HCT116 (cell line): ENCODE results near the gene HELZ2. TPM values are rescaled to one million over a fixed set of nuclear protein-coding genes. Genes with fewer than 3 reads are reported as not detected.

Experiments
- ATAC-seq: fragments of 200-7000 bp; cut with Tn5 transposase; 2 replicates; pipeline ENCODE4 v1.9.1; 2020; ENCODE audit warnings: mild to moderate bottlenecking, moderate library complexity
- Bru-seq: library from RNA; stranded (reverse); fragments of 400-500 nt; gene quantifications from one replicate; lab custom pipeline; 2021; lab: Mats Ljungman, UMichigan
- BruChase-seq, 2 experiments: library from RNA; stranded (reverse); fragments of 400-500 nt; gene quantifications; one replicate each; lab custom pipeline; 2021; lab: Mats Ljungman, UMichigan
- BruUV-seq: library from RNA; stranded (reverse); fragments of 400-500 nt; replicated peaks from 2 replicates; lab custom pipeline; 2021; lab: Mats Ljungman, UMichigan
- CTCF ChIA-PET: fragments of 300-600 bp; sonication (Branson Sonifier 250); formaldehyde crosslinking; loops from one replicate; lab custom pipeline; 2021; ENCODE audit warnings: antibody characterized with exemption; lab: Charles Lee
- POLR2A ChIA-PET: fragments of 300-600, 350-600 bp; sonication (Branson Sonifier 250); formaldehyde crosslinking; loops from one replicate; lab custom pipeline; 2021; ENCODE audit warnings: antibody characterized with exemption; lab: Charles Lee
- RAD21 ChIA-PET, 2 experiments: fragments of 300-600 bp; sonication (Branson Sonifier 250); formaldehyde crosslinking; loops; one replicate each; lab custom pipeline; 2023; ENCODE audit warnings: low total read pairs in 2 of 2; ENCODE audit not compliant: uncharacterized antibody in 2 of 2, unreplicated experiment in 2 of 2, low non-redundant PET in 1 of 2; lab: Charles Lee
- DNase-seq: peaks from one replicate; pipeline ENCODE4 v3.0.0-alpha.2; 2010; ENCODE audit warnings: low read depth, low spot score
- H2AFZ ChIP-seq: fragments of 200-600 bp; shearing (Covaris generic), sonication (generic); 2 replicates; pipeline ENCODE4 v1.6.1; 2017; ENCODE audit warnings: low read depth, mixed run types, mixed read lengths, antibody characterized with exemption, low read length; ENCODE audit not compliant: poor library complexity, severe bottlenecking
- H3K27ac ChIP-seq: 2 replicates; pipeline ENCODE4 v1.5.1; 2012; ENCODE audit warnings: low read depth, low read length
- H3K27me3 ChIP-seq: fragments of 200-600 bp; sonication (generic); 2 replicates; pipeline ENCODE4 v1.6.1; 2016; ENCODE audit warnings: mixed run types, low read length, mixed read lengths; ENCODE audit not compliant: insufficient read depth
- H3K36me3 ChIP-seq, 2 experiments: fragments of 200-500 bp in 1 of 2; fragments of 200-600 bp in 1 of 2; sonication (Bioruptor generic) in 1 of 2; sonication (generic) in 1 of 2; 2 replicates each; pipeline versions ENCODE4 v1.5.1 to v1.6.1; 2014 to 2016; ENCODE audit warnings: low read length in 2 of 2, inconsistent platforms in 1 of 2, mixed read lengths in 1 of 2, mixed run types in 1 of 2; ENCODE audit not compliant: insufficient read depth in 2 of 2, control insufficient read depth in 1 of 2
- H3K4me1 ChIP-seq, 2 experiments: fragments of 200-600 bp in 1 of 2; sonication (generic) in 1 of 2; 2 replicates each; pipeline versions ENCODE4 v1.5.1 to v1.6.1; 2012 to 2017; ENCODE audit warnings: low read length in 2 of 2, inconsistent platforms in 1 of 2, mild to moderate bottlenecking in 1 of 2, mixed read lengths in 1 of 2, mixed run types in 1 of 2, moderate library complexity in 1 of 2; ENCODE audit not compliant: insufficient read depth in 2 of 2, control insufficient read depth in 1 of 2
- H3K4me2 ChIP-seq: fragments of 200-600 bp; sonication (generic); 2 replicates; pipeline ENCODE4 v1.6.1; 2017; ENCODE audit warnings: mixed run types, low read length, mixed read lengths
- H3K4me3 ChIP-seq, 2 experiments: fragments of 200-600 bp in 1 of 2; sonication (generic) in 1 of 2; replicated peaks in 1 of 2; 2 replicates each; pipeline ENCODE4 v1.5.1; 2011 to 2016; ENCODE audit warnings: low read length in 2 of 2, control low read depth in 1 of 2, low read depth in 1 of 2, mild to moderate bottlenecking in 1 of 2, mixed read lengths in 1 of 2, mixed run types in 1 of 2
- H3K79me2 ChIP-seq: fragments of 200-600 bp; sonication (generic); 2 replicates; pipeline ENCODE4 v1.6.1; 2017; ENCODE audit warnings: mild to moderate bottlenecking, mixed run types, low read length, moderate library complexity, mixed read lengths; ENCODE audit not compliant: insufficient read depth
- H3K9ac ChIP-seq: fragments of 200-600 bp; sonication (generic); 2 replicates; pipeline ENCODE4 v1.6.1; 2016; ENCODE audit warnings: low read length, mixed read lengths
- H3K9me2 ChIP-seq: fragments of 200-600 bp; sonication (generic), shearing (Covaris generic); 2 replicates; pipeline ENCODE4 v1.6.1; 2017; ENCODE audit warnings: mixed run types, mild to moderate bottlenecking, moderate library complexity; ENCODE audit not compliant: insufficient read depth
- H3K9me3 ChIP-seq, 2 experiments: fragments of 200-500 bp in 1 of 2; fragments of 200-600 bp in 1 of 2; sonication (Bioruptor generic) in 1 of 2; sonication (generic) in 1 of 2; 2 replicates each; pipeline ENCODE4 v1.6.1; 2014 to 2017; ENCODE audit warnings: low read length in 2 of 2, mixed read lengths in 2 of 2, inconsistent platforms in 1 of 2, low read depth in 1 of 2, mild to moderate bottlenecking in 1 of 2, mixed run types in 1 of 2, moderate library complexity in 1 of 2; ENCODE audit not compliant: control insufficient read depth in 1 of 2, insufficient read depth in 1 of 2
- H4K20me1 ChIP-seq: fragments of 200-600 bp; sonication (generic), shearing (Covaris generic); 2 replicates; pipeline ENCODE4 v1.6.1; 2017; ENCODE audit warnings: mixed run types, mild to moderate bottlenecking, moderate library complexity; ENCODE audit not compliant: insufficient read depth
- ATF3 ChIP-seq: IDR thresholded peaks from 2 replicates; pipeline ENCODE4 v1.6.1; 2012
- CBX3 ChIP-seq: IDR thresholded peaks from 2 replicates; pipeline ENCODE4 v1.6.1; 2012; ENCODE audit warnings: low read depth
- CEBPB ChIP-seq: IDR thresholded peaks from 2 replicates; pipeline ENCODE4 v1.6.1; 2012; ENCODE audit warnings: low read depth
- EGR1 ChIP-seq: IDR thresholded peaks from 2 replicates; pipeline ENCODE4 v1.6.1; 2012; ENCODE audit warnings: low read depth
- EZH2phosphoT487 ChIP-seq: fragments of 200-600 bp; IDR thresholded peaks from 2 replicates; pipeline ENCODE4 v1.6.1; 2018; ENCODE audit warnings: antibody characterized with exemption, borderline replicate concordance
- MAX ChIP-seq: IDR thresholded peaks from 2 replicates; pipeline ENCODE4 v1.6.1; 2012
- POLR2A ChIP-seq: IDR thresholded peaks from 2 replicates; pipeline ENCODE4 v1.7.0; 2011; ENCODE audit warnings: borderline replicate concordance; ENCODE audit not compliant: insufficient read depth, insufficient read length; ENCODE audit errors: extremely low read depth
- POLR2AphosphoS5 ChIP-seq: IDR thresholded peaks from 2 replicates; pipeline ENCODE4 v1.6.1; 2011; ENCODE audit warnings: mild to moderate bottlenecking, low read depth, low read length, moderate library complexity
- SIN3A ChIP-seq: IDR thresholded peaks from 2 replicates; pipeline ENCODE4 v1.6.1; 2012; ENCODE audit warnings: low read depth
- intact Hi-C: fragments of 100-400 bp; cut with micrococcal nuclease; formaldehyde crosslinking; loops from 2 replicates; pipeline ENCODE4 v1.10.0; 2022
- long read RNA-seq: library from polyadenylated mRNA; unstranded; transcript quantifications from one replicate; pipeline ENCODE4 v2.0.0, GENCODE V29; 2021; ENCODE audit not compliant: unreplicated experiment
- polyA plus RNA-seq: library from polyadenylated mRNA; unstranded; fragments of >200 nt; gene quantifications from 2 replicates; pipeline ENCODE4 v1.2.1, GENCODE V29; 2012; ENCODE audit warnings: missing spikeins
- total RNA-seq: library from RNA; stranded (reverse); gene quantifications from one replicate; pipeline ENCODE4 v1.2.1, GENCODE V29; 2021; ENCODE audit not compliant: unreplicated experiment

HELZ2 gene, protein sequence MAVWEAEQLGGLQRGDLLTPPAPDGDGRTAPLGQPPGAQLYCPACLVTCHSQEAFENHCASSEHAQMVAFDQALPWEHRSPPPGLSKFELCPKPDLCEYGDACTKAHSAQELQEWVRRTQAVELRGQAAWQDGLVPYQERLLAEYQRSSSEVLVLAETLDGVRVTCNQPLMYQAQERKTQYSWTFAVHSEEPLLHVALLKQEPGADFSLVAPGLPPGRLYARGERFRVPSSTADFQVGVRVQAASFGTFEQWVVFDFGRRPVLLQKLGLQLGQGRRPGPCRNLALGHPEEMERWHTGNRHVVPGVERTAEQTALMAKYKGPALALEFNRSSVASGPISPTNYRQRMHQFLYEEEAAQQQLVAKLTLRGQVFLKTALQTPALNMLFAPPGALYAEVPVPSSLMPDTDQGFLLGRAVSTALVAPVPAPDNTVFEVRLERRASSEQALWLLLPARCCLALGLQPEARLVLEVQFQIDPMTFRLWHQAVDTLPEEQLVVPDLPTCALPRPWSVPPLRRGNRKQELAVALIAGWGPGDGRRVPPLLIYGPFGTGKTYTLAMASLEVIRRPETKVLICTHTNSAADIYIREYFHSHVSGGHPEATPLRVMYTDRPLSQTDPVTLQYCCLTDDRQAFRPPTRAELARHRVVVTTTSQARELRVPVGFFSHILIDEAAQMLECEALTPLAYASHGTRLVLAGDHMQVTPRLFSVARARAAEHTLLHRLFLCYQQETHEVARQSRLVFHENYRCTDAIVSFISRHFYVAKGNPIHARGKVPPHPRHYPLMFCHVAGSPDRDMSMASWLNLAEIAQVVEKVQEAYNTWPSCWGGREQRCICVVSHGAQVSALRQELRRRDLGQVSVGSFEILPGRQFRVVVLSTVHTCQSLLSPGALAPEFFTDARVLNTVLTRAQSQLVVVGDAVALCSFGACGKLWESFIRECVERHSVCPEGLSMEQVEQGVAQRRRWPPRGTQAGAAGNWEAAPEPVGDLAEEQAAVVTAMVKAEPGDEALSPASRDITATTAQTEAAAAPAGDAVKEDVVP (N-terminal part only)
- total RNA-seq, result 44.0 TPM
- polyA plus RNA-seq, result 40.3 and 54.7 TPM in 2 replicates
- Bru-seq, nascent RNA, result percentile 48 among the genes with signal in this experiment
- percentile 77 among the genes with signal in this experiment for BruChase-seq, experiment 1, labeled RNA remaining after a 6-hour chase
- percentile 75 among the genes with signal in this experiment for BruChase-seq, experiment 2, labeled RNA remaining after a 2-hour chase
- long read RNA-seq, full-length matches to known transcripts, result 3 of 10 reads
- long read RNA-seq, partial matches to known transcripts, result 2 of 10 reads
- long read RNA-seq, other reads (novel, unspliced or antisense), result 5 of 10 reads

DNA sequence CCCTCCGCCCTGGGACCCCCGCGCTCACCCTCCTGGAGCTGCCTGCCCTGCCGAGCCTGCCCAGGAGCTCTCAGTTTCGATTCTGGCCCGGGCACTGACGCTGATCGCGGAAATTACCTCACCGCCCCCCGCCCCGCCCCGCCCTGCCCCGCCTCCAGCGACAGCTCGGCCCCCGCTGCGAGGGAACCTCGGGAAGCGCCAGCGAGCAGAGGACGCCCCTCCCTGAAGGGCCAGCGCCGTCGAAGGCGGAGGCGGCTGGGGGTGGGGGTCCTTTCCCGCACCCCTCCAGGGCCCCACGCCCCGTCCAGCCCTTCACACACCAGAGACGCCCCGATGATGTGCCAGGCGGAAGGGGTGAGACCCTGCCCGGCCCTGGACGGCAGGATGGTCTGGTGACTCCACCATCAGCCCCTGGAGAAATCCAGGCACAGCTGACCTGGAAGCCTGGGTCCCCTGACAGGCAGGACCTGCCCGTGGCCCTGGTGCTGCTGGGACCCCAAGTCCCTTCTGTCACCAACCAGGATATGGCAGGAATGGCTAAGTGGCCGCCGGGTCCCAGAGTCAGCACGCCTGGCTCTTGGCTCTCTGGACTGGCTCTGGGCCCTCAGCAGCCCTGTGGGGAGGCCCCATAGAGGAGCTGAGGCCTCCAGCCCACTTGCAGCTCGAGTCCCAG, at the start of gene HELZ2:
TSS of gene HELZ2 (minus strand) at position 84 of the 673 bp plus-strand sequence. CDS start 1,854 bp downstream, outside the sequence.
- no peaks in the 10 kb centered on the region for H3K9me2 ChIP-seq
- H2AFZ ChIP-seq, result no peak within 1 kb of the TSS
- peaks cover 4% of the 10 kb centered on the region; the same call in 1 of the 2 replicates for H3K79me2 ChIP-seq
- POLR2A ChIA-PET, result interaction anchor here (0.5 to 1.6 kb wide), 13 partner anchors 8 to 477 kb away, joined by 3 to 8 read pairs (median 3); partner anchors contain the start of genes GMEB2 and RTEL1
- H3K9me3 ChIP-seq, result no peaks in the 10 kb centered on the region
- peak within 1 kb of the TSS; percentile 99 for H3K4me2 ChIP-seq
- H3K36me3 ChIP-seq, result no peaks in the 10 kb centered on the region
- CTCF ChIA-PET, result interaction anchor here (0.6 to 3.0 kb wide), 3 partner anchors 21 to 403 kb away, joined by 3 to 24 read pairs (median 3); partner anchors contain the start of gene PTK6
- H3K4me3 ChIP-seq, result peak within 1 kb of the TSS; percentile 83 to 86
- H3K27me3 ChIP-seq, result no peaks in the 10 kb centered on the region
- BruUV-seq, result TSS peak; percentile 73
- intact Hi-C loops, result loop anchor here (10.0 kb wide), 1 partner anchor 51 kb away; the partner anchor contains the start of gene GMEB2
- peak; percentile 86 for ATAC-seq
- H4K20me1 ChIP-seq, result no peaks in the 10 kb centered on the region
- RAD21 ChIA-PET, result interaction anchor here in 1 of 2 experiments (0.6 kb wide), 2 partner anchors 8 to 68 kb away, joined by 3 read pairs; no protein-coding TSS in a partner anchor
- peak within 1 kb of the TSS; percentile 44; the same call in 1 of the 2 replicates for H3K27ac ChIP-seq
- H3K9ac ChIP-seq, result peak within 1 kb of the TSS; percentile 84
- TF ChIP-seq ATF3 (no peak), EGR1 (no peak; the same call in 1 of the 2 replicates), MAX (0 out of 2 replicates have a peak, but pooled peaks have one; percentile 33), EZH2phosphoT487 (no peak), CEBPB (no peak), POLR2AphosphoS5 (peak; percentile 69), POLR2A (peak; percentile 33), SIN3A (peak; percentile 46; the same call in 1 of the 2 replicates), CBX3 (no peak)
- H3K4me1 ChIP-seq, result peaks cover 12 to 27% of the 10 kb centered on the region in 2 experiments
- DNase-seq, result peak; percentile 16
